NCI-H2196 (cell line): Measurements from ENCODE around the gene NTSR2.

Source experiments
- DNase-seq: peaks from one replicate; lab custom pipeline; 2025; ENCODE audit not compliant: unreplicated experiment; lab: John Stamatoyannopoulos, UW

NTSR2 gene

GRCh38 chr2:11699686-11700670, 30.0 kb upstream of the NTSR2 start:
- DNase-seq: no peak

- no peak for DNase-seq
Measured at GRCh38 chr2:11698009-11698922, 28.3 kb upstream of the NTSR2 start.

DNA sequence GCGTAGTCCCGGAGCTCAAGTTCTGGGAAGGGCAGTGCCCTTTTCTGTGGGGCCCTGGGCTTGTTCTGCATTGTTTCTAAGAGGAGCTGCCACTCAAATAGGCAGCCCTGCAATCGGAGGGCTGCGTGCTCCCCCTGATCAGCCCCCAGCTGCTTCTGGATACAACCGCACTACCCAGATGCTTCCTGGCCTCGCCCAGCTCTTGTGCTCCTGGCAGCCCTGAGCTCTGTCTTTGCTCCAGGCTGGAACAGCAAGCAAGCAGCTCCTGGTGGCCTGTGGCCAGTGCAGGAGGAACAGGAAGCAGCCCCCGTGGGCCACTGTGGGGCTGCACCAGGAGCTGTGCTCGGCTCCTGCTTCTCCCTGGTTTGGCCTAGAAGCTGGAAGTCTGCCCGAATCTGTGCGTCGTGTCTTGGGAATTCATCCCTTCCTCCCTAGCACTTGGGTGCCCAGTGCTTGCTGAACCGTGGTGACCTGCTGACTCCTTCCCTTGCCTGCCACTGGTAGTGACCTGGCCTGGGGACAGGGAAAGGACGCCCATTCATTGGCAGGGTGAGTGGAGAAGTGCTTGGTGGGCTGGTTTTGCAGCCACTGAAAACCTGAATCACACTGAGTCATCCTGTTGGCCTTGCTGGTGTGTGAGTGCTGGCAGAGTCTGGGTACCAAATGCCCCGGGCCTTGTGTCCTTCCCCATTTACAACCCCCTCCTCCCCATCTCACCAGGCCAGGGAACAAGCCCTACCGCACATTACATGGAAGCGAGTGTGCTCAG, 27.3 kb upstream of the NTSR2 start:
- DNase-seq: peak; percentile 42

DNA sequence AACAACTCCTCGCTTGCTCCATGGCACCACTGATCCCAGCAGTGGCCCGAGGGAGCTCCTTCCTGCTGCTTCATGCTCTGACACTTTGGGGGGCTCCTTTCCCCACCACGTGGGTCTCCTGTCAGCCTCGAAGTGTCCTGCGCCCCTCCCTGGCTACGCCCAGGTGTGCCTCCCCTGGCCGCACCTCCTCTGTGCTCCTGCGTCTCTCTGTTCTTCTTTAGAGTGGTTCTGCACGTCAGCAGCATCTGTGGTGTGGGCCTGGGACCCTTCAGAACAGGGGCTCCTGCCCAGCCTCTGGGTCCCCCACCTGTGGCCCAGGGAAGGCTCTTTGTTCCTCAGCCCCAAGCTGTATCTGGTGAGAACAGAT, 26.7 kb upstream of the NTSR2 start:
- DNase-seq: no peak

DNA sequence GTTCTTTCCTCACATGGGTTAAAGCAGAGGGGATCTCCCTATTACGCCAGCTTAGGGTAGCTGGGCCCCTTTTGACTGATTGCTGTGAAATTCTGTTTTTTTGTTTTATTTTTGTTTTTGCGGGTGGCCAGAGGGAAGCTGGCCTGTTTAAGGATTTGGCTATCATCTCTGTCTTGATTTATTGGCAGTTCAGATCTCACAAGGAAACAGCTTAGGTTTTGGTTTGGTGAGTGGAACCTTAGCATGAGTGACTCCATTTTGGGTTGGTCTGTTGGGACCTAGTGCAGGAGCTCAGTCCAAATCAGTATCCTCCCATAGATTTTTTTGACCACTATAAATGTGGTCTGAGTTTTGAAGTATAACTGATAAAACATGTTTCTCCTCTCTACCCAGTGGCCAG, 25.6 kb upstream of the NTSR2 start:
- no peak for DNase-seq

GRCh38 chr2:11692966-11693521, 23.0 kb upstream of the NTSR2 start:
- peak; percentile 89 for DNase-seq

- no peak for DNase-seq
Measured at GRCh38 chr2:11691076-11691660, 21.2 kb upstream of the NTSR2 start.

DNA sequence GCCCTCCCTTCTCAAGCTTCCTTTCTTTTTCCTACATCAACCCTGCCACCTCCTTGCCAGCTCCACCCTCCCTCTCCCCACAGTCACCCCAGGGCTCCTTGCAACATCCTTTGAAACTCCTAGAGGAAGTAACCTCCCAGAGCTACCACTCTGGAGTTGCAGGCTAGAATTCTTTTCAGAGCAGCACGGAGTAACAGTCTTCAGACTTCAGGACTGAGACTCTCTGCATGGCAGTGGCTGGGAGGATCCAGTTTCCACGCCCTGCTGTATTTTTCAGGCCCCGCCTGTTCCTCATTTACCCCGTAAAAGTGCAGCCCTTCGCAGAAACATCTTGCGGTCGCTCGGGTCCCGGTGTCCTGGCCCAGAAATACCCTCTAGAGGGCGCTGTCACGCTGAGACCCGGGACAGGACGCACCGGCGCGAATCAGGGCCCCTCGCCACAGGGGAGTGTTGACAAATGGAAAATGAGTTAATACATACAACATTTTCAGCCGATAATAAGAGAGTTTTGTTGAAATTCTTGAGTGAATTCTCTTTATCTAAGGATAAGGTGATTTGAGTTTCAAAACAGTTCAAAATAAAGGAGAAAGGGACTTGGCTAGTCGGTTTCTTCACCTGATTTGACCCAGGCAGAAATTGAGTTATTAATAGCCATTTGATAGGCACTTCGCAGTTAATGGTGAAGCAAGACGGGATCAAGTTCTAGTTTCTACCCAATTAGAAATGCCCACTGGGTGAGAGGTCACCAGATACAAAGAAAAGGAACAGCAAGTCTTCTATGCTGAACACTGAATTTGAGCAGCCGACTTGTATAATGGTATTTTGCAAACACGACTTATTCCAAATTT, 18.5 kb upstream of the NTSR2 start:
- peak; percentile 18 for DNase-seq

- DNase-seq: no peak
Measured at GRCh38 chr2:11687736-11688135, 17.7 kb upstream of the NTSR2 start.

DNA sequence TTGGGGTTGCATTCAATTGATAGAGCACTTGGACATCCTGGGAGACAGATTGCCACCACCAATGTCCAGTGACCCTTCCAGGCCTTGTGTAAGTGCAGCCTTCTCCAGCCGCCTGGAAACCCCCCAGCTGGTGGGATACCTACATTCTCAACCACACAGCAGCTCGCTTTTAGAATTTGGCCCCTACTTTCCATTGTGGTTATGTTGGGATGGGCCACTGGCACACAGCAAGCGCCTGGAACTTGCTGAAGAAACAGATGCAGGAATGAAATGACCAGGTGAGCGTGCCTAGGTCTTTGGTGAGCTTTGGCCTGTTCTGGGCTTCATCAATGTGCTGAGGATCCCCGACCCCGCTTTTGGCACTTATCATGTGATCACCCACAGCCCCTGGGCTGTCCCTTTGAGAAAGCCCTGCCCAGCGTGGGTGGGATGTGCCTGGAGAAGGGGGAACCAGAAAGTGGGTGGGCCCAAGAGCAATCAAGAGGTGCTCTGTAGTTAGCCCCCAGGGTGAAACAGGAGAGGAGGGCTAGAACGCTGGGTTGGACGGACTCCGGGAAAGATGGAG, 16.0 kb upstream of the NTSR2 start:
- DNase-seq: no peak

DNA sequence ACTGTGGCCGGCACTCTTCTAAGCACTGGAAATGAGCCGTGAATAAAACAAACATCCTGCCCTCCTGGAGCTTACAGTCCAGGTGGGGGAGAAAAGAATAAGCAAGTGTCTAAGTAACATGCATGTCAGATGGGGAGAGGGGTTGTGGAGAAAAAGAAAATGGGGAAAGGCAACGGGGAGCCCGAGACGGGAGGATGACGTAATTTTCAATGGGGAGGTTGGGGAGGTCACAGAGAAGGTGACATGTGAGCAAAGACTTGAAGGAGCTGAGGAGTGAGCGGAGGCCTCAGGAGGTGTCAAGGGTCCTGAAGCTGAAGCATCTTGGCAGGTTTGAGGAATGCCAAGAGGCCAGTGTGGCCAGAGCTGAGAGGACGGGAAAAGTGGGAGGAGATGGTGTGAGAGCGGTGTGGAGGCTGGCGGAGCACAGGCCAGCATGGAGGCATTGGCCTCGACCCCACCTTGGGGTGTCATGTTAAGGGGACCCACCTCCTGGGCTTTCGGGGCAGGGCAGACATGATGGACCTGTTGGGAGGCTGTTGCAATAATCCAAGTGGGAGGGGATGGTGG, 15.0 kb upstream of the NTSR2 start:
- DNase-seq: no peak

DNA sequence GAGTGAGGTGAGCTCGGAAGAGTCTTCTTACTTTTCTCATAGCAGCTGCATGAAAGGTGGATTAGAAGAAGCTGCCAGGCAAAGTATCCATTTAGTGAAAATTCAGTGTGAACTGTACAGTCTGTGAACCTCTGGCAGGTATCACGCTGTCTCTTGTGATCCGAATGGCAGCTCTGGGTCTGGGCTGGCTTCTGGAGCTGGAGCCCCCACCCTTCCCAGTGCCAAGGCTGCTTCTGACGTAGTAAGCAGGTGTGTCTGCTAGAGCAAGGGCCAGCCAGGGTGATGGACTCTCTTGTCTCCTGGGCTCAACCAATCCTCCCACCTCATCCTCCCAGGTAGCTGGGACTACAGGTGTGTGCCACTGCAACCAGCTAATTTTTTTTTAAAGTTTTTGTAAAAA, 14.0 kb upstream of the NTSR2 start:
- DNase-seq: no peak

- DNase-seq: no peak
Measured at GRCh38 chr2:11683476-11683875, 13.5 kb upstream of the NTSR2 start.

DNA sequence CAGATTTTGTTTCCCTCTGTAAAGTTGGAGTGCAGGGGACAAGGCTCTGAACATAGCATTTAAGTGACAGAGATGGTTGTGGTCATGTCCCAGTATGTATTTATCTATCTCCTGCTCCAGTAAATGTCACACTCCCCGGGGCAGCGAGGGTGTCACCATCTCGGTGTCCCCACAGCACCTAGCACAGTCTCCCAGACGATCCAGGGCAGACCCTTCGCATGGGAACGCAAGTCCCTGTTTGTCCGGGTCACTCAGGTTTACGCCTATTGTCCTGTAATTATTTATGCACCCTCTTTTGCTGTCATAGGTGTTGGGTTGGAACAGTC, 12.6 kb upstream of the NTSR2 start:
- no peak for DNase-seq

- DNase-seq: peak; percentile 67
Measured at GRCh38 chr2:11681722-11682589, 12.0 kb upstream of the NTSR2 start.

DNA sequence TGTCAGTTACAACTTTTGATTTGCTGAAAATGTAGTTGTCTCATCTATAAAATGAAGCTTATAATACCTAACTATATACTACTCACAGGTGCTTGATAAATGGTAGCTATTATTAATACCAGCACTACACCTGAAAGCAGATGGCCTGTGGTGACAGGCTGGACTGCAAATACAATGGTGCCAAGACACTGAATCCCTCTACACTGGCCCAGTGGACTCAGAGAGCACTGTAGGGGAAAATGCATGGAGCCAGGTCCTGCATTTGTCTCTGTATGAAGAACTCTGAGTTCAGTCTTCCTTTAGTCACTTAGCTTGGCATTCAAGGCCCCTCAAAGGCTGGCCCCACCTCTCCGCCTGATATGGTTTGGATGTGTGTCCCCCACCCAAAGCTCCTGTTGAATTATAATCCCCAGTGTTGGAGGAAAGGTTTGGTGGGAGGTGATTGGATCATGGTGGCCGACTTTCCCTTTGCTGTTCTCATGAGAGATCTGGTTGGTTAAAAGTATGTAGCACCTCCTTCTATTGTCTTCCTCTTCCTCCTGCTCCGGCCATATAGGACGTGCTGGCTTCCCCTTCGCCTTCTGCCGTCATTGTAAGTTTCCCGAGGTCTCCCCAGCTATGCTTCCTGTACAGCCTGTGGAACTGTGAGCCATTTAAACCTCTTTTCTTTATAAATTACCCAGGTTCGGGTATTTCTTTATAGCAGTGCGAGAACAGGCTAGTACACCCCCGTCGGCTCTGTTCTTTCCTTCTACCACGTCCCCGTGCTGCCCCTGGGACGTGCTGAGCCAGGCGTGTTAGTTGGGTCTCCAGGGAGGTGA, 11.1 kb upstream of the NTSR2 start:
- no peak for DNase-seq
